Raji (cell line): ENCODE results near the gene NGEF.

Experiments used
- POLR2A ChIP-seq: IDR thresholded peaks from 2 replicates; pipeline ENCODE4 v1.6.1; 2011; ENCODE audit warnings: low read depth, low read length, control low read depth; ENCODE audit not compliant: insufficient read depth

Gene NGEF

GRCh38 chr2:232897598-232898408 is 115.3 kb downstream of the NGEF start:
- TF ChIP-seq POLR2A: no peak

GRCh38 chr2:232896720-232897597 is 116.1 kb downstream of the NGEF start:
- TF ChIP-seq POLR2A: no peak

- no peak for TF ChIP-seq POLR2A
Measured at GRCh38 chr2:232896111-232896510, 116.9 kb downstream of the NGEF start.

GRCh38 chr2:232894746-232895145 is 118.3 kb downstream of the NGEF start:
- no peak for TF ChIP-seq POLR2A

- TF ChIP-seq POLR2A: no peak
Measured at GRCh38 chr2:232894251-232894650, 118.8 kb downstream of the NGEF start.

- TF ChIP-seq POLR2A: no peak
Measured at GRCh38 chr2:232893834-232894233, 119.2 kb downstream of the NGEF start.

GRCh38 chr2:232892843-232893242 is 120.2 kb downstream of the NGEF start:
- no peak for TF ChIP-seq POLR2A

- no peak for TF ChIP-seq POLR2A
Measured at GRCh38 chr2:232892221-232892620, 120.8 kb downstream of the NGEF start.

- no peak for TF ChIP-seq POLR2A
Measured at GRCh38 chr2:232891621-232892071, 121.4 kb downstream of the NGEF start.

- TF ChIP-seq POLR2A: no peak
Measured at GRCh38 chr2:232890896-232891601, 122.0 kb downstream of the NGEF start.

- no peak for TF ChIP-seq POLR2A
Measured at GRCh38 chr2:232890536-232890895, 122.5 kb downstream of the NGEF start.

GRCh38 chr2:232889876-232890401 is 123.1 kb downstream of the NGEF start:
- TF ChIP-seq POLR2A: no peak

- no peak for TF ChIP-seq POLR2A
Measured at GRCh38 chr2:232888839-232889529, 124.1 kb downstream of the NGEF start.

GRCh38 chr2:232888099-232888836 is 124.8 kb downstream of the NGEF start:
- TF ChIP-seq POLR2A: no peak
